Measurements from ENCODE around the gene ZMYND10. TPM values are rescaled to one million over a fixed set of nuclear protein-coding genes. Genes with fewer than 3 reads are reported as not detected.

ZMYND10 gene
- total and polyA plus RNA-seq, 9 of the 15 experiments (the other 6 are each of a cell fraction or from before 2014, with no cell fraction given) = 0.20 to 2.8 (median 0.70) TPM

DNA sequence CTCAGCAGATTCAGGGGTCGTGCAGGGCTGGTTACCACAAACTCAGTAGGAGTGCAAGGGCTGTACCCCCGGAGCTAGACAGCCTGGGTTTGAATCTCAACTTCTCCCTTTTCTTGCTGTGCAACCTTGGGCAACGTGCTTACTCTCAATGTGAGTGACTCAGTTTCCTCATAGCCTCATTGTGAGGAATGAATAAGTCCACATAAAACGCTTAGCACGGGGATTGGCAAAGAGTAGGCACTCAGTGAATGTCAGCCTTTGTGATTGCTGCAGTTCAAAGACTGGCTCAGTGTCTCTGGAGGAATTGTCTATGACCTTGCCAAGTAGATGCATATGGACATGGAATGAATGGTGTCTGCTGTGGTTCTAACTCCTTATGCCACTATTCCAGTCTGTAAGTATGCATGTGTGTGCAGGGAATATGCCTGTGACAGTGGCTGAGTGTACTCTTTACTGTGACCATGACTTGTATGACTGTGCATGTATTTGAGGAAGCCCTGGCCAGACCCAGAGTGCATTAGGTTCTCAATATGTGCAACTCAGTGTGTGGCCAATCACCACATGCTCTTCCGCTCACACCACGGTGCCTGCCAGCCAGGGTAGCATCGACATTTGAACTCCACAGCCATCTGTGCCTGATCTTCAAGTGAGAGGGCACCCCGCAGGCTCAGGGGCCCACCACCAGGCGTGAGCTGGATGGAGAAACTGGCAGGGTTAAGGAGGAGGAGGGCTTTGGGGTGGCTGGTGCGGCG is 45.4 kb downstream of the ZMYND10 start (continued):
- no peak for TF ChIP-seq SRF (CRISPR knock-in tag; IDR thresholded peaks at IDR 0.05)
- 0 out of 2 replicates have a peak, but pooled peaks have one; percentile 13 for TF ChIP-seq ZNF324 (CRISPR knock-in tag; IDR thresholded peaks at IDR 0.05)
- 0 out of 2 replicates have a peak, but pooled peaks have one; percentile 53 for TF ChIP-seq ZNF609 (CRISPR knock-in tag; IDR thresholded peaks at IDR 0.05; ENCODE audit: borderline replicate concordance)
- TF ChIP-seq, protein P1, sequence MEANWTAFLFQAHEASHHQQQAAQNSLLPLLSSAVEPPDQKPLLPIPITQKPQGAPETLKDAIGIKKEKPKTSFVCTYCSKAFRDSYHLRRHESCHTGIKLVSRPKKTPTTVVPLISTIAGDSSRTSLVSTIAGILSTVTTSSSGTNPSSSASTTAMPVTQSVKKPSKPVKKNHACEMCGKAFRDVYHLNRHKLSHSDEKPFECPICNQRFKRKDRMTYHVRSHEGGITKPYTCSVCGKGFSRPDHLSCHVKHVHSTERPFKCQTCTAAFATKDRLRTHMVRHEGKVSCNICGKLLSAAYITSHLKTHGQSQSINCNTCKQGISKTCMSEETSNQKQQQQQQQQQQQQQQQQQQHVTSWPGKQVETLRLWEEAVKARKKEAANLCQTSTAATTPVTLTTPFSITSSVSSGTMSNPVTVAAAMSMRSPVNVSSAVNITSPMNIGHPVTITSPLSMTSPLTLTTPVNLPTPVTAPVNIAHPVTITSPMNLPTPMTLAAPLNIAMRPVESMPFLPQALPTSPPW (CRISPR knock-in tag; IDR thresholded peaks at IDR 0.05) = no peak; the same call in 1 of the 2 replicates
- TF ChIP-seq EWSR1 (IDR thresholded peaks at IDR 0.05; ENCODE audit: borderline replicate concordance, low read depth, partially characterized antibody) = no peak
- TF ChIP-seq ZC3H11A (IDR thresholded peaks at IDR 0.05; ENCODE audit: low read depth, low read length) = no peak
- peak; percentile 53; the same call in 1 of the 2 replicates for TF ChIP-seq ZNF143 (CRISPR knock-in tag; IDR thresholded peaks at IDR 0.05)
- TF ChIP-seq ILK (tag; IDR thresholded peaks at IDR 0.05; ENCODE audit: borderline replicate concordance, low read depth) = no peak
- TF ChIP-seq, protein P2, sequence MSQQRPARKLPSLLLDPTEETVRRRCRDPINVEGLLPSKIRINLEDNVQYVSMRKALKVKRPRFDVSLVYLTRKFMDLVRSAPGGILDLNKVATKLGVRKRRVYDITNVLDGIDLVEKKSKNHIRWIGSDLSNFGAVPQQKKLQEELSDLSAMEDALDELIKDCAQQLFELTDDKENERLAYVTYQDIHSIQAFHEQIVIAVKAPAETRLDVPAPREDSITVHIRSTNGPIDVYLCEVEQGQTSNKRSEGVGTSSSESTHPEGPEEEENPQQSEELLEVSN (IDR thresholded peaks at IDR 0.05; ENCODE audit: borderline replicate concordance in 1 of 2, extremely low read depth in 1 of 2, insufficient read depth in 1 of 2, insufficient read length in 1 of 2, low read depth in 1 of 2, low read length in 1 of 2, poor library complexity in 1 of 2, severe bottlenecking in 1 of 2) = peak in 1 of 2 experiments; percentile 57
- TF ChIP-seq C11orf30 (IDR thresholded peaks at IDR 0.05; ENCODE audit: low read depth) = peak; percentile 57
- no peak for TF ChIP-seq SMARCA4 (IDR thresholded peaks at IDR 0.05)
- no peak for TF ChIP-seq ZNF133 (CRISPR knock-in tag; IDR thresholded peaks at IDR 0.05)
- TF ChIP-seq NCOR1 (IDR thresholded peaks at IDR 0.05) = no peak
- no peak for TF ChIP-seq ZNF764 (CRISPR knock-in tag; IDR thresholded peaks at IDR 0.05; ENCODE audit: low read depth)
- TF ChIP-seq NFXL1 (CRISPR knock-in tag; IDR thresholded peaks at IDR 0.05) = no peak
- no peak for TF ChIP-seq FOXP1 (CRISPR knock-in tag; IDR thresholded peaks at IDR 0.05)
- peak; percentile 60; the same call in 1 of the 2 replicates for TF ChIP-seq SPI1 (IDR thresholded peaks at IDR 0.05; ENCODE audit: borderline replicate concordance, low read depth, low read length)
- no peak for TF ChIP-seq SREBF1 (IDR thresholded peaks at IDR 0.05; ENCODE audit: borderline replicate concordance, low read depth, low read length)
- TF ChIP-seq ZNF124 (CRISPR knock-in tag; IDR thresholded peaks at IDR 0.05) = no peak
- TF ChIP-seq TOE1 (IDR thresholded peaks at IDR 0.05; ENCODE audit: borderline replicate concordance) = no peak
- no peak for TF ChIP-seq TOE1 (CRISPR knock-in tag; IDR thresholded peaks at IDR 0.05; ENCODE audit: borderline replicate concordance, low read depth)

All from K562 (cell line).